ENCODE measurements around the gene VANGL2.

- TF ChIP-seq CTCF (IDR thresholded peaks at IDR 0.05) (no peak), POLR2A (IDR thresholded peaks at IDR 0.05) (no peak), POLR2AphosphoS5 (IDR thresholded peaks at IDR 0.05) (no peak)
These were observed 30.6 kb downstream of the VANGL2 start for GRCh38 chr1:160431006-160431405.
